Fibroblast of peridontal ligament (primary cell): ENCODE results near the gene LSM14B.
"Not testable (repeated sequence)": the region's sequence is repeated elsewhere in the genome, so short reads cannot be mapped to it uniquely, and the experiment has no call there.

Source experiments
- DNase-seq: peaks from one replicate; pipeline ENCODE4 v3.0.0-alpha.2; 2010; ENCODE audit errors: extremely low read depth

LSM14B gene

DNA sequence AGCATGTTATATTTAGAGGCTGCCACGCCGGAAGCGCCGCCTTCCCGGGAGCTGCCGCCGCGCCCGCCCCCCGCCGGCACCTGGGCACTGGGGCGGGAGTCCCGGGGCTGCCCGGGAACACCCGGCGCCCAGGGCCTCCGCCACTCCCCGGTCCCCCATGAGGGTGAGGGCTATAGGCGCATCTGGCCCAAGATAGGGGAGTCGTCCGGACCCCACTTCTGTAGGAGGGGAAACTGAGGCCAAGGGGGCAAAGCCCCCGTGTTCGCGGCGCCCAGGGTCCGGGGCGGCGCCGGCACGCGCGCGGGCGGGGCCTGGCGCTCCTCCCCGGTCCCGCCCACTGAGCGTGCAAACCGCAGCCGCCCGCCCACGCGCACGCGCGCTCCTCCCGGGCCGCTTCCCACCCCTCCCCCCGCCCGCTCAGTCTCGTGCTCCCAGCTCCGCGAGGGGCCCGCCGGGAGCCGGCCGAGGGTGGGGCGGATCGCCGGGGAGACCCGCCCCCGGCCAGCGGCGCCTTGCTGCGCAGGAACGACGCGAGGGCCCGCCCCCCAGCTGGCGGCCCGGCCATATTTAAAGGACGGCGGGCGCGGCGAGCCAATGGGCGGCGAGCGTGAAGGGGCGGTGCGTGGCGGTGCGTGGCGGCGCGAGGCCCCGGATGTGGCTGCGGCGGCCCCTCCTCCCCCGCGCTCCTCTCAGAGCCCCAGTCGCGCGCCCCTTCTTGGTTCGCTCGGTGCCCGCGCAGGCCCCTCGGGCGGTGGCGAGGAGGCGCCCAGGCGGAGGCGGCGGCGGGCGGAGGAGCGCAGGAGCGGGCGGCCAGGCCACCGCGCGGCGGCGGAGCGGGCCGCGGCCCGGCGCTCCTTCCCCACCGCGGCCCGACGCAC, at the start of gene LSM14B:
LSM14B (plus strand) TSS at position 700 of the 878 bp plus-strand sequence. CDS start 192 bp downstream, outside the sequence.
- peak; percentile 93 for DNase-seq

DNA sequence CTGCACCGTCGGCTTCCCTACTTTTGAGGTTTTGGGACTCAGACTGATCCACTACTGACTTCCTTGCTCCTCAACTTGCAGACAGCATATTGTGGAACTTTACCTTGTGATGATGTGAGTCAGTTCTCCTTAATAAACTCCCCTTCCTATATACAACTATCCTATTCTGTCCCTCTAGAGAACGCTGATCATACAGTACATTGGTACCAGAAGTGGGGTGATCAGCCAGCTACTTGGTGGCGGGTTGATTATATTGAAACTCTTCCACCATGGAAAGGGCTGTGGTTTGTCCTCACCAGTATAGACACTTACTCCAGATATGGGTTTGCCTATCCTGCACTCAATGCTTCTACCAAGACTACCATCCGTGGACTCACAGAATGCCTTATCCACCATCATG, 49.0 kb upstream of the LSM14B start:
- DNase-seq = no peak

DNA sequence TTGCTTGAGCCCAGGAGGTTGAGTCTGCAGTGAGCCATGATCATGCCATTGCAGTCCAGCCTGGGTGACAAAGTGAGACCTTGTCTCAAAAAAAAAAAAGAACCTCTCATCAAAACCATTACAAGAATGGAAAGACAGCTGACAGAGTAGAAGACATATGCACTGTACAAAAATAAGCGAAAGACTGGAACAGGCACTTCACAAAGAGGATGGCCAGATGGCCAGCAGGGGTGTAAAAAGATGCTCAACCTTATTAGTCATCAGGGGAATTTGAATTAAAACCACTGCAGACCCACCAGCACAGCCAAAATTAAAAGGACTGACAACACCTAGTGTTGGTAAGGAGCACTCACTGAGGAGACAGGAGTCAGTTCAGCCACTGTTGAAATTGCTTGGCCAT, 43.1 kb upstream of the LSM14B start:
- DNase-seq = no peak

DNA sequence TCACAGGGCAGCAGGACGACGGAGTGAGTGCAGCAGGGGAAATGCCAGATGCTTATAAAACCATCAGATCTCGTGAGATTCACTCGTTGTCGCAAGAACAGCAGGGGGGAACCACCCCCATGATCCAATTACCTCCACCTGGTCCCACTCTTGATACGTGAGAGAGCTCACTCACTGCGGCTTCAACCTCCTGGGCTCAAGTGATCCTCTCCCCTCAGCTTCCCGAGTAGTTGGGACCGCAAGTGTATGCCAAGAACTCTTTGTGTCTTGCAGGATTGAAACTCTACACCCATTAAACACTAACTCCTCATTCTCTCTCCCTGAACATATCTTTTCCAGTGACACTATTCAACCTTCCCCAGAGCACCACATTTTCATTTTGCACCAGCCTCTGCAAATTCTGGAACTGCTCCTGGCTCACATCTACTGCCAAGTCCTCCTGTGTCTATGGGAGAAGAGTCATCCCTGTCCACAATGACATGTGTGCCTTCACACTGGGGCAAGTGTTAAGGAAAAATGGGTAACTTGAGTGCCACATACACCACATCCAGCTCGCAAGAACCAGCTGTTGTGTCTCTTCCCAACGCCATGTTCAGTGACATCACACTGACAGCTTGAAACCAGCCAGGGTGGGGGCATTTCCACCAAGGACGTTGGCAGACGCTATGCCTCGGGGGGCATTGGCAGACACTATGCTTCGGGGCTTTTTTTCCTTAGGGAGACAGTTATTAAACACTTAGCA, 41.9 kb upstream of the LSM14B start:
- DNase-seq = no peak

DNA sequence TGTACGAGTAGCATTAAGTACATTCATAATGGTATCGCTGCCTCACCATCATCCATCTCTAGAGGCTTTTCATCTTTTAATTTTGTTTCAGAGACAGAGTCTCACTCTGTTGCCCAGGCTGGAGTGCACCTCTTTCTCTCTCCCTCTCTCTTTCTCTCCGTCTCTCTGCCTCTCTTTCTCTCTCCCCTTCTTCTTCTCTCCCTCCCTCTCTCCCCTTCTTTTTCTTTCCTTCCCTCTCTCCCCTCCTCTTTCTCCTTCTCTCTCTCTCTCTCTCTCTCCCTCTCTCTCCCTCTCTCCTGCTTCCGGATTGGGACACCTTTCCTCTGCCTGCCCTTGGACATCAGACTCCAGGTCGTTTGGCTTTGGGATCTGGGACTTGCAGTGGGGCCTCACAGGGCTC, 39.0 kb upstream of the LSM14B start:
- DNase-seq = no peak

DNA sequence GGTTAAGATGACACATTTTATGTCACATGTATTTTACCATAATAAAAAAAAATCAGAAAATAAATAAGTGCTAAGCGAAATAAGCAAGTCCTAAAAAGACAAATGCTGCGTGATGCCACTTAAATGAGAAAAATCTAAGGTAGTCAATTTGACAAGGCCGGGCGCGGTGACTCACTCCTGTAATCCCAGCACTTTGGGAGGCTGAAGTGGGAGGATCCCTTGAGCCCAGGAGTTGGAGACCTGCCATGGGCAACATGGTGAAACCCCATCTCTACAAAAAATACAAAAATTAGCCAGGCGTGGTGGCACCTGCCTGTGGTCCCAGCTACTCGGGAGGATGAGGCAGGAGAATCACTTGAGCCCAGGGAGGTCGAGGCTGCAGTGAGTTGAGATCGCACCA, 38.1 kb upstream of the LSM14B start:
- DNase-seq = not testable (repeated sequence)

DNA sequence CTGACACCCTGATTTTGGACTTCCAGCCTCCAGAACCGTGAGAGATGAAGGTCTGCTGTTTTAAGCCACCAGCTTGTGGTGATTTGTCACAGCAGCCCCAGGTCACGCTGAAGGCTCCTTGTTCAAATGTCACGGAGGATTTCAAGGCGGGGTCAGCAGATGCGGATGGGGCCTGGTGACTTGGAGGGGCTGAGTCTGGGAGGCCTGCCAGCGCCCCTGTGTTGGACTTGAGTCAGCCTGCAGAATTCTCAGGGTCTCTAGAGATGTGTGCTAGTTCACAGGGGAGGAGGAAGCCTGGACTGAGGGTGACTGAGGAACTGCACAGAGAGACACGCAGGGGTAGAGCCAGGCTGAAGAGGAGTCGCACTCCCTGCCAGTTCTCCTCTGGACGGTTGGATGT, 37.1 kb upstream of the LSM14B start:
- no peak for DNase-seq

DNA sequence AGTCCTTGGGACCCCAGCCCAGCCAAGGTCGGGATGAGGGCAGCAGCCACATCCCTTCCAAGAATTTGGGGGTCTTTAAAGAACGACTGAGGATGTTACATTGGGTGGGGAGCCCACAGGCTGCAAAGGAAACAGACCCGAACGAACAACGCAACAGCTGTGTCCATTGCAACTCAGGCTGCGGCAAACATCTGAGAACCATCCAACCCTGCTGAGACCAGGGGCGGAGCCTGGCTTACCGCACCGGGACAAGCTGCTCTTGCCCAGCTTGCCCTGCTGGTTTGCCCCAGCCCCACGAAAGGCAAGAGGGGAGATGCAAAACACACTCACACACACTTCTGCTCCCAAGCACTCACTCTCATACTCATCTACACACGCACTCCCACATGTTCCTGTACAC, 35.0 kb upstream of the LSM14B start:
- no peak for DNase-seq

DNA sequence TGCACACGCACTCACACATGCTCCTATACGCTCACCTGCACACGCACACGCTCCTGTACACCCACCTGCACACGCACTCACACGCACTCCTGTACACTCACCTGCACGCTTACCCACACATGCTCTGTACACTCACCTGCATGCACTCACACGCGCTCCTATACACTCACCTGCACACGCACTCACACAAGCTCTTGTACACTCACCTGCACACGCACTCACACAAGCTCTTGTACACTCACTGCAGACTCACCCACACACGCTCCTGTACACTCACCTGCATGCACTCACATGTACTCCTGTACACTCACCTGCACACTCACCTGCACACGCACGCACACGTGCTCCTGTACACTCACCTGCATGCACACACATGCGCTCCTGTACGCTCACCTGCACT, 34.6 kb upstream of the LSM14B start:
- no peak for DNase-seq

DNA sequence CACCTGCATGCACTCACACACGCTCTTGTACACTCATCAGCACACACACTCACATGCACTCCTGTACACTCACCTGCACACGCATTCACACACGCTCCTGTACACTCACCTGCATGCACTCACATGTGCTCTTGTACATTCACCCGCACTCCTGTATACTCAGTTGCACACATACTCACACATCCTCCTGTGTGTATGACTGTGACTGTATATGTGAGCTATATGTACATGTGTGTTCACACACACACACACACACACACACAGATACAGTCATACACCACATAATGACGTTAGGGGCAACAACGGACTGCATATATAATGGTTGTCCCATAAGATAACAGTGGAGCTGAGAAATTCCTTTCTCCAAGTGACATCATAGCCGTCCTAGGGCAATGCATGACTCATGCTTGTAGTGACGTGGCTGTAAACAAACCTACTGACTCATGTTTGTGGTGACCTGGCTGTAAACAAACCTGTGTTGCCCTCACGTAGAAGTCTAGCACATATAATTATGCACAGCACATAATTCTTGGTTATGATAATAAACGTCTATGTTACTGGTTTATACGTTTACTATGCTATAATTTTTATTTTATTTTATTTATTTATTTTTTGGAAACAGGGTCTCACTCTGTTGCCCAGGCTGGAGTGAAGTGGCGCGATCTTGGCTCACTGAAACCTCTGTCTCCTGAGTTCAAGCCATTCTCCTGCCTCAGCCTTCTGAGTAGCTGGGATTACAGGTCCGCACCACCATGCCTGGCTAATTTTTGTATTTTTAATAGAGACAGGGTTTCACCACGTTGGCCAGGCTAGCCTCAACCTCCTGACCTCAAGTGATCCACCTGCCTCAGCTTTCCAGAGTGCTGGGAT, 33.8 kb upstream of the LSM14B start:
- DNase-seq = peak; percentile 81

DNA sequence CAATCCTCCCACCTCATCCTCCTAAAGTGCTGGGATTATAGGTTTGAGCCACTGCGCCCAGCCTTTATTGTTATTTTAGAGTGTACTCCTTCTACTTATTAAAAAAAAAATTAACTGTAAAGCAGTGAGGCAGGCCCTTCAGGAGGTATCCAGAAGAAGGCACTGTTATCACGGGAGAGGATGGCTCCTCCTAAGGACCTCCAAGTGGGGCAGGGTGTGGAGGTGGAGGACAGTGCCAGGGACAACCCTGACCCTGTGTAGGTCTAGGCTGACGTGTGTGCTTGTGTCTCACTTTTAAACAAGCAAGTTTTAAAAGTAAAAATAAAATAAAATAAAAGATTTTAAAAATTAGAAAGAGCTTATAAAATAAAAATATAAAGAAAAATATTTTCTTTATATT, 32.9 kb upstream of the LSM14B start:
- no peak for DNase-seq

DNA sequence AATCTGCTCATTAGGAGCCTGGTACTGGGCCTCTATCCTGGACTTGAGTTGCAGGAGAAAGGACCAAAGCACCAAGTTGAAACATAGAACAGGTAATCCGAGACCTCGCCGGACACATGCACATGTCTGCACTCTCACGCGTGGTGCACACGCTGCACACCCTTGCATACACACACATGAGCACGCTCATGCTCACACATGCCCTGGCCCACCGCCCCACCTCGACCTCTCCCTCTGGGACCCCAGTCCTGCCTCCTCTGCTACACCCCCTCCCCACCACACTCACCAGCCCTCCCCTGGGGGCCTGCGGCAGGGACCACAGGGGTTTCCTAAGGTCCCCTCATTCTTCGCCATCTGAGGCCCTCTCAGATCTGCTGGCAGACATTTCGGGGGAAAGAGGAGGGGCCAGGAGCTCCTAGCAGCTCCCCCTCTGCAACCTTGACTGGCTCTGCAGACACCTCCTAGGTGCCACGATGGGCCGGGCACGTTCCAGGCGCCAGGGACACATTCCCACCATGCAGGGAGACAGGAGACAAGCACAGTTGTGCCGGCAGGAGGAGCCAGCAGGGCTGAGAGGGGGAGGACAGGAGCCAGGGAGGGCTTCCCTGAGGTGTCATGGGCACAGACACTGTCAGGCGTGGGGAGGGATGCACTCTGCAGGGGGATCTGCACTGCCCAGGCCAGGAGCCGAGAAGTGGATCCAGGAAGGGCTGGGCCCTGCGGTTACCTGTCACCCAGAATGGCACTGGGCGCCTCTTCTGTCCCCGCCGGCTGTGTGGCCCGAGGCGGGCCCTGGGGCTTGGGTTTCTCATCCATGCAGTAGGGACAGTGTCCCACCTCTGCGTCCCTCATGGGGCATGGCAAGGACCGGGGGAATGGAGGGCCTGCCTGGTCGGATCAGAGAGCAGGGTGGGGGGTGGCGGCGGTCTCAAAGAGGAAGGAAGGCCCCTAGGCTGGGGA, 25.6 kb upstream of the LSM14B start:
- no peak for DNase-seq

DNA sequence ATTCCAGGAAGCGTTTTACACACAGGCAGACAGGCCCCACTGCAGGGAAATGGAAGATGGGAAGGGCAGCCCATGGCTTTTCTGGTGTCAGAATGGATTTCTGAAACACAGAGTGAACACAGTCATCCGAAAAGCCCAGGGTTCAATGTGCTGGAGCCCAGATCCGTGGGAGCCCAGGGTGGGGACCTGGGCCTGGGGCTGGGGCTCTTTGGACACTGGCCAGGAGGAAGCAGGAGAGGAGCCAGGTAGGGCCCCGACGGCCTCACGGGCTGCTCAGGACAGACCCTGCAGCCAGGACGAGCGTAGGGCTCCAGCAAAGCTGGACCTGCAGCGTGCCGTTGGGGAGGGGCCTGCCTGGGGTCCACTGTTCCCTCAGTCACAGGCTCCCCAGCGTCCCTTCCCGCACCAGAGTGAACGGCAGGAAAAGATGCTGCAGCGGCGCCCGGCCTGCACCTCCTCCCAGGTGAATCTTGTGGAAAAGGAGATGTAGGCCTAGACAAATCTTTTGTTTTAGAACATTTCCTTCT, 24.3 kb upstream of the LSM14B start:
- DNase-seq = no peak

DNA sequence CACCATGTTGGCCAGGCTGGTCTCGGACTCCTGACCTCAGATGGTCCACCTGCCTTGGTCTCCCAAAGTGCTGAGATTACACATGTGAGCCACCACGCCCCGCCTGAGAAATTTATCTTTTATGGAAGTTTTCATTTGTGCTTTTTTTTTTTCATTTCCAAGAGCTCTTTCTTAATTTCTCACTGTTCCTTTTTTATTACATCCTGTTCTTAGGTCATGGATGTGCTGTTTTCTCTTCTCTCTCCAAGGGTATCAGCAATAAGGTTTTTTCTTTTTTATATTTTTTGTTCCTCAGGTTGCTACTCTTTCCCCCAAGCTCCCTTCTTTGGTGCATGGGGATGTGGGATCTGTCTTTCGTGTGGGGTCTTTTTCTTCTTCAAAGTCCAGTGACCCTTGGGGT, 21.2 kb upstream of the LSM14B start:
- no peak for DNase-seq

DNA sequence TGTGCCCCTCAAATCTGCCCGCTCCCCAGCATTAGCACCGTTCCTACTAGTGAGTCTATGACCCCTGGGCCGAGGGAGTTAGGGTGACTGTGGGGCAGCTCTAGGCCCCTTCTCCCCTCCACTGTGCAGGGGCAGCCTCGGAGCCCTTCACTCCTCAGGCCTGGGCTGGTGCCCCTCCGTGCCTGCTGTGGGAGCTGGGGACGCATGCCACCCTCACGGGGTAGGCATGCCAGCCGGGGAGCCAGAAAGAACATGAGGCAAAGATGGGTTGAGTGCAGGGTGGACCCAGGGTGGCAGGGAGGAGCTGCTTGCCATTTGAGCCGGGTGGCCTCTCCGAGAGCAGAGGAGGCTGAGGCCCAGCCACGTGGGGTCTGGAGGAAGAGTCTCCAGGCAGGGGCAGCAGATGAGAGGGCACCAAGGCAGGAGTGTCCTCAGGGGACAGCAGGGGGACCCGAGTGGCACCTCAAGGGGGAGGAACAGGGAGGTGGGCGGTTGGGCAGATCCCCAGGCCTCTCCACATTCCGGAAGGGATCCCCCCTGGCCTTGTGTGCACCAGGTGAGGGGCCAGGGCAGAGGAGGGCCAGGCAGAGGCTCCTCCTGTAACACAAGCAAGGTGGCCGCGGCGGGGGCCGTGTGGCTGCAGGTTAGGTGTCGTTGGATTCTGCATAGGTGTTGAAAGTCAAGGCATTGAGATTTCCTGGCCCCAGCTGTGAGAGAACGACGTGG, 18.6 kb upstream of the LSM14B start:
- DNase-seq = no peak

DNA sequence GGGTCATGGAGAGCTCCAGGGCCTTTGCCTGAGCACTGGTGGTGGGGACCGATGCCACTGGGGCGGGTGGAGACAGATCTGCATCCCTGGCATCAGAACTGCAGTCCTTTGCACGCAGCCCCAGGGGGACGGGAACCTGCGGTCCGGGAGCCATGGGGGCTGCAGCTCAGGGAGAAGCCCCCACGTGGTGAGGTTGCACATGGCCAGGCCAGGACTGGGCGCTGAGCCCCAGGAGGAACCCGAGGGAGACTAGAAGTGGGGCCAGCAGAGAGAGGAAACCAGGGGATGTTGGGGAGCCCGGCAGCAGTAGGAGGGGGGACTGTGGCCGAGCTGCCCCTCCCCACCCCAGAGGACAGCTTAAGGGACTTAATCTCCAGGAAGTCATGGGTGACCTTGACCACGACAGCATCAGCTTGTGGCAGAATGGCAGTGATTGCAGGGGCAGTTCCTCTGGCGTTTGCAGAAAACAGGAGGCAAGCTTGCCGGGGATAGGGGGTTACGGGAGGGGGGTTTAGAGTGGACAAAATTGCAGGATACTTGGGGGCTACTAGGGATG, 18.0 kb upstream of the LSM14B start:
- no peak for DNase-seq

DNA sequence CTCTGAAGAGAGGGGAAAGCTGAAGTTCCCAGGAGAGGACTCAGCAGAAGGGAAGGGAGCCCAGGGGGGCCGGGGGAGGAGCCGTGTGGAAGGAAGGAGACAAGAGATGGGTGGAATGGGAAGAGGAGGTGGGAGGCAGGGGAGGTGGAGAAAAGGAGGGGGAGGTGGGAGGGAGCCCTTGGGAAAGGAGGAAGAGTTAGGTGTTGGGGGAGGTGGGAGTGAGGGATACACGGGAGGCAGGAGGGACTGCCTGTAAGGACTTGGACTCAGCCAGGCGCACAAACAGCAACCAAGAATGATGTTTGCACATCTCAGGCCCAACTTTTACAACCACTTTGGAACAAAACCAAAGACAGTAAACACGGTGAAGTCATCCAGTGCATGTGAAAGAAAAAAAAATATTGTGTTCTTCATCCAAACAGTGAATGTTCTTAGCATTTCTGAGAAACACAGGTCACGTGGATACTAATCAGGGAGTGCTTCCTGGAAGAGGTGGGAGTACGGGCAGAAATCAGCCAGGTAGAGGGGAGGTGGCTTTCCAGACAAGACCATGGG, 17.4 kb upstream of the LSM14B start:
- no peak for DNase-seq

DNA sequence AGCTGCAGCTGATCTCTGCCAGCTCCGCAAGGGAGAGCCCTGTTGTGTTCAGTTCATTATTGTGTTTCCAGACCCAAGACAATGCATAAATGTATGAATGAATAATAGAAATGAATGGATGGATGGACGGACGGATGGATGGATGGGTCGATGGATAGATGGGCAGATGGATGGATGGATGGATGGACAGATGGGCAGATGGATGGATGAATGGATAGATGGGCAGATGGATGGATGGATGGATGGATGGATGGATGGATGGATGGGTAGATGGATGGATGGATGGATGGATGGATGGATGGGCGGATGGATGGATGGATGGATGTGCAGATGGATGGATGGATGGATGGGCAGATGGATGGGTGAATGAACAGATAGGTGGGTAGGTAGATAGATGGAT, 16.7 kb upstream of the LSM14B start:
- DNase-seq = no peak

DNA sequence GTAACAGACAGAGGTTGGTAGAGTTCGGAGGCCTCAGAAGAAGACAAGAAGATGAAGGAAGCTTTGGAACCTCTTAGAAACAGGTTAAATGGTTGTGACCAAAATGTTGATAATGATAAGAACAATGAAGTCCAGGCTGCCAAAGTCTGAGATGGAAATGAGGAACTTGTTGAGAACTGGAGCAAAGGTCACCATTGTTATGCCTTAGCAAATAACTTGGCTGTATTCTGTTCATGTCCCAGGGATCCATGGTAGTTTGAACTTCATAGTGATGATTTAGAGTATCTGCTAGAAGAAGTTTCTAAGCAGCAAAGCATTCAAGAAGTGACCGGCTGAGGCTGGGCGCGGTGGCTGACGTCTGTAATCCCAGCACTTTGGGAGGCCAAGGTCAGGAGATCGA, 11.1 kb upstream of the LSM14B start:
- no peak for DNase-seq
